AG09319 (cell line): ENCODE data around the gene FAM170A.

Experiments used
- DNase-seq: peaks from one replicate; pipeline ENCODE4 v3.0.0-alpha.2; 2010; ENCODE audit warnings: low read depth; ENCODE audit errors: extremely low read depth
- CTCF ChIP-seq: IDR thresholded peaks from 2 replicates; pipeline ENCODE4 v1.5.1; 2011; ENCODE audit warnings: low read depth, mild to moderate bottlenecking, inconsistent platforms, low read length, moderate library complexity

Gene FAM170A

GRCh38 chr5:119629339-119629738 is at the start of gene FAM170A:
TSS of gene FAM170A (plus strand) at chr5:119629558. CDS start at chr5:119629769, 211 bp downstream.
- TF ChIP-seq CTCF, result no peak
- DNase-seq, result no peak

- TF ChIP-seq CTCF, result no peak
- no peak for DNase-seq
Measured at GRCh38 chr5:119582987-119583386, 46.4 kb upstream of the FAM170A start.

DNA sequence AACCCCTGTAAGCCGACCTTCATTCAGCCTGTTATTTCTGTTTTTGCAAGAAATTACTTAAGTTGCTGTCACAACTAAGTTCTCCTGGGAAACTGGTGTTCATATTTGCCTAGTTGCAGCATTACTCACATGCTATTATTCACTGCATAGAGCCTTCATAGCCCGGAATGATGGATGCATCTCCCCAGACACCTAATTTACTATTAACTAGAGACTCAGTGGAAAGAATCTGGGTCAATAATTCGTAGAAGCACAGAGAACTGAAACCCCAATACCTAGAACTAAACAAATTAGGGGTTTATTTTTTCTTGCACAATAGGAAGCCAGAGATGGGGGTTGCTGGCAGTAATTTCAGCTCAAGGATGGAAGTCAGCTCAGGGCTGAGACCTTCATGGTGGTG is 45.7 kb upstream of the FAM170A start:
- no peak for DNase-seq
- TF ChIP-seq CTCF, result no peak

DNA sequence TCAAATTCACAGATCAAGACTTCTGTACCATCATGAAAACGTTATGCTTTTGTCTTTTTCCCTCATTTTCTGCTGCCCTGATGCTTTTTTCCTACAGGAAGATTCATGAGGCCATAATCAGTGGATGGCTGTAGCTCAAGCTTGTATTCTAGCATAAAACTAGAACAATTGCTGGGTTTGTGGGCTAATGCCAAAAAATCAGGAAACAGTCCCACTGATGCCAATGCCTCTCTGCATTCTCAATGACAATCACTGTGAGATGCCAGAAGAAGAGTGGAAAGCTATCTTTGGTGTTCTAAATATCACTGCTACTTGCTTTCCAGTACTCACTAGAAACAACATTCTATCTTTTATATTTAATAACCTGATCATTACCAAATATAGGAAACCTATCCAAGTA is 33.3 kb upstream of the FAM170A start:
- no peak for DNase-seq
- no peak for TF ChIP-seq CTCF

DNA sequence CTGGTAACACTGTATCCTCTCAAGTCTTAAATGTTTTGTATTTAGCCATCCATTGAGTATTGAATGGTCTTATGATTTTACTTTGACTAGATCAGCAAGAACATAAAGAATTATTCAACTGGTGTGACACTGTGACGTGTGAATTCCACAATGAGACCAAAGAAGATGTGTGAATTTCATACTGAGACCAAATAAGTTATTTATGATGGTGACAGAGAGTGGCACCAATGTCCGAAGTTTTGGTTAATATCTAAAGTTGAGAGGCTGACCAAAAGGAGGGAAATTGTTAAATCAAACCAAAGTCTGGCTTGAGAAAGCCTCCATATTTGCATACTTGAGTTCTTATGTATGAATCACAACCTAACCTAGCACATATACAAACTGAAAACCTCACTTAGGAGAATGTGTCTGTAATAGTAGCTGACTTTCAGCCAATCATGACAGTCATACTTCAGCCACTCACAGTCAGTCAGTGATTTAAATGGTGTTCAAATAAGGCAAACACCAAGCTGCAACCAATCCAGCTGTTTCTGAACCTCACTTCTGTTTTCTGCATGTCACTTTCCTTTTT is 31.5 kb upstream of the FAM170A start:
- no peak for DNase-seq
- TF ChIP-seq CTCF, result no peak

DNA sequence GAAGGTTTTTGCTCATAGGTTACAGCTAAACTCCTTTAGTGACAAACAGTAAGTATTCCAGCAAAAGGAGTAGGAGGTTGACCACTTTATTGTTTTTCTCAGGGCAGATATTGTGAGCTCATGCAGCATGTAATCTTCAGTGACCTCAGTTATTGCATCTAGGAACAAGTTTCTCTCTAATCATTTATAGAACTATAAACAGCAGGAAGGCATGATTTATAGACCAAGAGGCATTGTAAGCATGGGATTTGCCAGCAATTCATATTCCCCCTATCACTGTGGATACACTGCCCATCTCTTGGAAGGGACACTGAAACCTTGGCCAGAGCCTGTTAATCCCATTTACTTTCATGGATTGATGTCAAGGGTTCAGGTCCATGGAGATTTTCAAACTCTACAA is 15.4 kb upstream of the FAM170A start:
- TF ChIP-seq CTCF, result no peak
- DNase-seq, result no peak

- TF ChIP-seq CTCF, result no peak
- DNase-seq, result no peak
Measured at GRCh38 chr5:119614838-119615237, 14.5 kb upstream of the FAM170A start.
